Measurements from ENCODE around the gene VEGFC. TPM values are rescaled to one million over a fixed set of nuclear protein-coding genes. Genes with fewer than 3 reads are reported as not detected.

The VEGFC gene
- total RNA-seq, 1 experiment from 2014 or later, result not detected

DNA sequence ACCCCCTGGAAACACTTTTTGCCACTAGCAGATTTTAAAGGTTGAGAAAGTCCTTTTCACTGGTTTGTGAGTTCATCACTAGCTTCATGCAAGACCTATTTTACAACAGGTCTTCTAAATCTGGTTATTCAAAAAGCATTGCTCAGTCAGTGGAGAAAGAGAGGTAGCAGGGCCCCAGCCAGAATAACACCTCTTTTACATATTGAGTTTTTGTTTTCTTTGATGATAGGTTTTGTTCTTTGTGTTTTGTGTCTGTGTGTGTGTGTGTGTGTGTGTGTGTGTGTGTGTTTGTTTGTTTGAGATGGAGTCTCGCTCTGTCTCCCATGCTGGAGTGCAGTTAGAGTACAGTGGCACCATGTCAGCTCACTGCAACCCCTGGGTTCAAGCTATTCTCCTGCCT, 2.7 kb upstream of the VEGFC start:
- Histone ChIP-seq H3K9me2 (ENCODE audit: insufficient read depth) (no peaks in the 10 kb centered on the region), H3K9me3 (ENCODE audit: control insufficient read depth in 1 of 2, insufficient read depth in 1 of 2, low read depth in 1 of 2, low read length in 2 of 2) (no peaks in the 10 kb centered on the region), H3K27ac (ENCODE audit: low read depth, low read length) (no peak overlapping the region), H2AFZ (ENCODE audit: low read depth, low read length, poor library complexity, severe bottlenecking) (no peak overlapping the region), H3K27me3 (ENCODE audit: insufficient read depth, low read length) (no peaks in the 10 kb centered on the region), H3K79me2 (ENCODE audit: insufficient read depth, low read length) (no peaks in the 10 kb centered on the region), H3K36me3 (ENCODE audit: control insufficient read depth in 1 of 2, insufficient read depth in 2 of 2, low read length in 2 of 2) (no peaks in the 10 kb centered on the region), H3K4me3 (replicated peaks in 1 of 2; ENCODE audit: low read depth in 1 of 2, low read length in 2 of 2) (no peak overlapping the region), H3K4me2 (ENCODE audit: low read length) (no peak overlapping the region), H4K20me1 (ENCODE audit: insufficient read depth) (no peaks in the 10 kb centered on the region), H3K9ac (ENCODE audit: low read length) (no peak overlapping the region), H3K4me1 (ENCODE audit: control insufficient read depth in 1 of 2, insufficient read depth in 2 of 2, low read length in 2 of 2) (no peaks in the 10 kb centered on the region)
- no TSS peak for BruUV-seq (replicated peaks)
- intact Hi-C loops (cut with micrococcal nuclease), result no loop called here
- RAD21 ChIA-PET (ENCODE audit: low non-redundant PET in 1 of 2, low total read pairs in 2 of 2, uncharacterized antibody in 2 of 2, unreplicated experiment in 2 of 2), result no interaction called here
- TF ChIP-seq CBX3 (IDR thresholded peaks at IDR 0.05; ENCODE audit: low read depth), result no peak
- no peak for TF ChIP-seq SIN3A (IDR thresholded peaks at IDR 0.05; ENCODE audit: low read depth)
- no peak for TF ChIP-seq SP1 (IDR thresholded peaks at IDR 0.05; ENCODE audit: low read depth)
- no peak for TF ChIP-seq POLR2A (IDR thresholded peaks at IDR 0.05; ENCODE audit: borderline replicate concordance, extremely low read depth, insufficient read depth, insufficient read length)
- TF ChIP-seq CEBPB (IDR thresholded peaks at IDR 0.05; ENCODE audit: low read depth), result no peak
- TF ChIP-seq TCF7L2 (IDR thresholded peaks at IDR 0.05; ENCODE audit: borderline replicate concordance, extremely low read depth, insufficient read depth, insufficient read length), result no peak
- no peak for TF ChIP-seq POLR2AphosphoS5 (IDR thresholded peaks at IDR 0.05; ENCODE audit: low read depth, low read length)
- TF ChIP-seq ZFX (IDR thresholded peaks at IDR 0.05), result no peak
- TF ChIP-seq, protein P1, sequence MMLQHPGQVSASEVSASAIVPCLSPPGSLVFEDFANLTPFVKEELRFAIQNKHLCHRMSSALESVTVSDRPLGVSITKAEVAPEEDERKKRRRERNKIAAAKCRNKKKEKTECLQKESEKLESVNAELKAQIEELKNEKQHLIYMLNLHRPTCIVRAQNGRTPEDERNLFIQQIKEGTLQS (IDR thresholded peaks at IDR 0.05), result no peak
- TF ChIP-seq, protein P2, sequence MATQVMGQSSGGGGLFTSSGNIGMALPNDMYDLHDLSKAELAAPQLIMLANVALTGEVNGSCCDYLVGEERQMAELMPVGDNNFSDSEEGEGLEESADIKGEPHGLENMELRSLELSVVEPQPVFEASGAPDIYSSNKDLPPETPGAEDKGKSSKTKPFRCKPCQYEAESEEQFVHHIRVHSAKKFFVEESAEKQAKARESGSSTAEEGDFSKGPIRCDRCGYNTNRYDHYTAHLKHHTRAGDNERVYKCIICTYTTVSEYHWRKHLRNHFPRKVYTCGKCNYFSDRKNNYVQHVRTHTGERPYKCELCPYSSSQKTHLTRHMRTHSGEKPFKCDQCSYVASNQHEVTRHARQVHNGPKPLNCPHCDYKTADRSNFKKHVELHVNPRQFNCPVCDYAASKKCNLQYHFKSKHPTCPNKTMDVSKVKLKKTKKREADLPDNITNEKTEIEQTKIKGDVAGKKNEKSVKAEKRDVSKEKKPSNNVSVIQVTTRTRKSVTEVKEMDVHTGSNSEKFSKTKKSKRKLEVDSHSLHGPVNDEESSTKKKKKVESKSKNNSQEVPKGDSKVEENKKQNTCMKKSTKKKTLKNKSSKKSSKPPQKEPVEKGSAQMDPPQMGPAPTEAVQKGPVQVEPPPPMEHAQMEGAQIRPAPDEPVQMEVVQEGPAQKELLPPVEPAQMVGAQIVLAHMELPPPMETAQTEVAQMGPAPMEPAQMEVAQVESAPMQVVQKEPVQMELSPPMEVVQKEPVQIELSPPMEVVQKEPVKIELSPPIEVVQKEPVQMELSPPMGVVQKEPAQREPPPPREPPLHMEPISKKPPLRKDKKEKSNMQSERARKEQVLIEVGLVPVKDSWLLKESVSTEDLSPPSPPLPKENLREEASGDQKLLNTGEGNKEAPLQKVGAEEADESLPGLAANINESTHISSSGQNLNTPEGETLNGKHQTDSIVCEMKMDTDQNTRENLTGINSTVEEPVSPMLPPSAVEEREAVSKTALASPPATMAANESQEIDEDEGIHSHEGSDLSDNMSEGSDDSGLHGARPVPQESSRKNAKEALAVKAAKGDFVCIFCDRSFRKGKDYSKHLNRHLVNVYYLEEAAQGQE (IDR thresholded peaks at IDR 0.05; ENCODE audit: low read depth), result no peak
- no peak for TF ChIP-seq RAD21 (IDR thresholded peaks at IDR 0.05; ENCODE audit: low read depth)
- TF ChIP-seq, protein P3, sequence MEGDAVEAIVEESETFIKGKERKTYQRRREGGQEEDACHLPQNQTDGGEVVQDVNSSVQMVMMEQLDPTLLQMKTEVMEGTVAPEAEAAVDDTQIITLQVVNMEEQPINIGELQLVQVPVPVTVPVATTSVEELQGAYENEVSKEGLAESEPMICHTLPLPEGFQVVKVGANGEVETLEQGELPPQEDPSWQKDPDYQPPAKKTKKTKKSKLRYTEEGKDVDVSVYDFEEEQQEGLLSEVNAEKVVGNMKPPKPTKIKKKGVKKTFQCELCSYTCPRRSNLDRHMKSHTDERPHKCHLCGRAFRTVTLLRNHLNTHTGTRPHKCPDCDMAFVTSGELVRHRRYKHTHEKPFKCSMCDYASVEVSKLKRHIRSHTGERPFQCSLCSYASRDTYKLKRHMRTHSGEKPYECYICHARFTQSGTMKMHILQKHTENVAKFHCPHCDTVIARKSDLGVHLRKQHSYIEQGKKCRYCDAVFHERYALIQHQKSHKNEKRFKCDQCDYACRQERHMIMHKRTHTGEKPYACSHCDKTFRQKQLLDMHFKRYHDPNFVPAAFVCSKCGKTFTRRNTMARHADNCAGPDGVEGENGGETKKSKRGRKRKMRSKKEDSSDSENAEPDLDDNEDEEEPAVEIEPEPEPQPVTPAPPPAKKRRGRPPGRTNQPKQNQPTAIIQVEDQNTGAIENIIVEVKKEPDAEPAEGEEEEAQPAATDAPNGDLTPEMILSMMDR (IDR thresholded peaks at IDR 0.05 in 2 of 3, conservative IDR thresholded peaks at IDR 0.05 in 1 of 3; ENCODE audit: borderline replicate concordance in 1 of 3, insufficient read depth in 1 of 3, low read depth in 2 of 3, low read length in 2 of 3), result no peak
- TF ChIP-seq YY1 (IDR thresholded peaks at IDR 0.05; ENCODE audit: extremely low read depth, insufficient replicate concordance, low read depth, low read length), result no peak
- no peak for TF ChIP-seq EZH2 (IDR thresholded peaks at IDR 0.05)
- TF ChIP-seq ELF1 (IDR thresholded peaks at IDR 0.05; ENCODE audit: borderline replicate concordance, low read depth), result no peak
- TF ChIP-seq JUND (IDR thresholded peaks at IDR 0.05), result no peak
- no peak for TF ChIP-seq FOSL1 (IDR thresholded peaks at IDR 0.05; ENCODE audit: low read depth)
- TF ChIP-seq EZH2phosphoT487 (IDR thresholded peaks at IDR 0.05; ENCODE audit: borderline replicate concordance), result no peak
- no peak for TF ChIP-seq SRF (IDR thresholded peaks at IDR 0.05; ENCODE audit: low read depth)
- TF ChIP-seq EGR1 (IDR thresholded peaks at IDR 0.05; ENCODE audit: low read depth), result no peak
- POLR2A ChIA-PET, result no interaction called here
- ATAC-seq, result no peak
- DNase-seq (ENCODE audit: low read depth, low spot score), result no peak
- CTCF ChIA-PET, result no interaction called here

All from HCT116 (cell line).